Measurements from ENCODE around the gene GRIK3. TPM values are rescaled to one million over a fixed set of nuclear protein-coding genes. Genes with fewer than 3 reads are reported as not detected.

Gene GRIK3
- total and polyA plus RNA-seq, 11 donors, result 0.06 to 1.6 (median 0.29) TPM

- Histone ChIP-seq H3K4me3 (no peak overlapping the region), H3K27me3 (peaks cover 0 to 60% (median 7%) of the 10 kb centered on the region in 9 donors), H3K9me3 (no peaks in the 10 kb centered on the region), H3K36me3 (no peaks in the 10 kb centered on the region), H3K27ac (no peak overlapping the region), H3K4me1 (no peaks in the 10 kb centered on the region)
- 71 to 81% (median 78%) methylated on average over 10 to 11 of the region's 11 CpGs for WGBS, 4 donors
- ATAC-seq (no peak), DNase-seq (peak in 1 of 5 donors; percentile 28)
- intact Hi-C loops (cut with DNase I), result loop anchor here in 1 of 10 donors (5.0 kb wide), 1 partner anchor 237 kb away; no protein-coding TSS in a partner anchor
- TF ChIP-seq CTCF (IDR thresholded peaks at IDR 0.05) (no peak), POLR2A (IDR thresholded peaks at IDR 0.05) (no peak)
Measured at GRCh38 chr1:36843906-36844610, 190.3 kb downstream of the GRIK3 start.

- Histone ChIP-seq H3K27ac (no peak overlapping the region), H3K4me1 (no peaks in the 10 kb centered on the region), H3K4me3 (no peak overlapping the region), H3K27me3 (peaks cover 0 to 63% (median 7%) of the 10 kb centered on the region in 9 donors), H3K9me3 (no peaks in the 10 kb centered on the region), H3K36me3 (no peaks in the 10 kb centered on the region)
- 76 to 83% (median 81%) methylated on average over 11 of the region's 11 CpGs for WGBS, 4 donors
- no peak for ATAC-seq
- intact Hi-C loops (cut with DNase I), result loop anchor here in 1 of 10 donors (5.0 kb wide), 1 partner anchor 236 kb away; no protein-coding TSS in a partner anchor
- TF ChIP-seq POLR2A (IDR thresholded peaks at IDR 0.05) (no peak), CTCF (IDR thresholded peaks at IDR 0.05) (no peak)
- peak in 1 of 5 donors; percentile 37 for DNase-seq
Measured at GRCh38 chr1:36843027-36843426, 191.3 kb downstream of the GRIK3 start.

GRCh38 chr1:36842448-36842847, 191.9 kb downstream of the GRIK3 start:
- Histone ChIP-seq H3K27ac (no peak overlapping the region), H3K27me3 (peaks cover 0 to 65% (median 7%) of the 10 kb centered on the region in 9 donors), H3K4me3 (no peak overlapping the region), H3K9me3 (no peaks in the 10 kb centered on the region), H3K4me1 (no peaks in the 10 kb centered on the region), H3K36me3 (no peaks in the 10 kb centered on the region)
- intact Hi-C loops (cut with DNase I), result loop anchor here in 1 of 10 donors (5.0 kb wide), 1 partner anchor 235 kb away; no protein-coding TSS in a partner anchor
- TF ChIP-seq POLR2A (IDR thresholded peaks at IDR 0.05) (no peak), CTCF (IDR thresholded peaks at IDR 0.05) (no peak)
- 39 to 53% (median 47%) methylated on average over 7 of the region's 7 CpGs for WGBS, 4 donors
- ATAC-seq, result no peak
- peak in 1 of 5 donors; percentile 7 for DNase-seq

GRCh38 chr1:36839485-36839884, 194.8 kb downstream of the GRIK3 start:
- WGBS, 4 donors, result 75 to 89% (median 81%) methylated on average over 2 of the region's 2 CpGs
- no peaks in the 10 kb centered on the region for H3K4me1 ChIP-seq
- no peak overlapping the region for H3K27ac ChIP-seq
- intact Hi-C loops (cut with DNase I), result no loop called here
- peaks cover 0 to 68% (median 7%) of the 10 kb centered on the region in 9 donors for H3K27me3 ChIP-seq
- no peak for ATAC-seq
- DNase-seq, result no peak
- no peaks in the 10 kb centered on the region for H3K9me3 ChIP-seq
- H3K36me3 ChIP-seq, result no peaks in the 10 kb centered on the region
- TF ChIP-seq CTCF (IDR thresholded peaks at IDR 0.05) (no peak), POLR2A (IDR thresholded peaks at IDR 0.05) (no peak)
- H3K4me3 ChIP-seq, result no peak overlapping the region
